ENCODE measurements around the gene AP4M1. TPM values are rescaled to one million over a fixed set of nuclear protein-coding genes. Genes with fewer than 3 reads are reported as not detected.

AP4M1 gene
- total RNA-seq, 3 donors from 2014 or later, result 18.0 to 30.9 (median 23.9) TPM

GRCh38 chr7:100061518-100062193 lies 39.8 kb upstream of the AP4M1 start:
- DNase-seq (no peak), ATAC-seq (no peak)
- intact Hi-C loops (cut with DNase I, micrococcal nuclease), result no loop called here
- H3K36me3 ChIP-seq (ENCODE audit: low read depth), result no peaks in the 10 kb centered on the region
- H3K9me3 ChIP-seq, result no peaks in the 10 kb centered on the region
- H3K4me1 ChIP-seq (ENCODE audit: low read depth), result no peaks in the 10 kb centered on the region
- H3K4me3 ChIP-seq, result no peak overlapping the region
- TF ChIP-seq CTCF (IDR thresholded peaks at IDR 0.05), result no peak

- no peak overlapping the region for H3K4me3 ChIP-seq
- no peak for TF ChIP-seq CTCF (IDR thresholded peaks at IDR 0.05)
- intact Hi-C loops (cut with DNase I, micrococcal nuclease), result no loop called here
- DNase-seq (no peak), ATAC-seq (no peak)
- no peaks in the 10 kb centered on the region for H3K36me3 ChIP-seq (ENCODE audit: low read depth)
- H3K4me1 ChIP-seq (ENCODE audit: low read depth), result no peaks in the 10 kb centered on the region
- H3K9me3 ChIP-seq, result no peaks in the 10 kb centered on the region
These were observed 38.1 kb upstream of the AP4M1 start for GRCh38 chr7:100063376-100063775.

- no peak for ATAC-seq
- no peaks in the 10 kb centered on the region for H3K9me3 ChIP-seq
- H3K4me3 ChIP-seq, result no peak overlapping the region
- H3K4me1 ChIP-seq (ENCODE audit: low read depth), result no peaks in the 10 kb centered on the region
- TF ChIP-seq CTCF (IDR thresholded peaks at IDR 0.05), result no peak
- no peak for DNase-seq
- intact Hi-C loops (cut with DNase I, micrococcal nuclease), result no loop called here
- no peaks in the 10 kb centered on the region for H3K36me3 ChIP-seq (ENCODE audit: low read depth)
These were observed 37.3 kb upstream of the AP4M1 start for GRCh38 chr7:100064162-100064561.

- Histone ChIP-seq H3K9me3 (peaks cover 5% of the 10 kb centered on the region), H3K36me3 (ENCODE audit: low read depth) (peaks cover under 1% of the 10 kb centered on the region), H3K4me3 (no peak overlapping the region), H3K4me1 (ENCODE audit: low read depth) (no peaks in the 10 kb centered on the region)
- no peak for TF ChIP-seq CTCF (IDR thresholded peaks at IDR 0.05)
- peak; percentile 45 for ATAC-seq
- DNase-seq, result no peak
- intact Hi-C loops (cut with DNase I, micrococcal nuclease), result no loop called here
These were observed 35.8 kb upstream of the AP4M1 start for GRCh38 chr7:100065452-100066186.

GRCh38 chr7:100066953-100067352 lies 34.5 kb upstream of the AP4M1 start:
- Histone ChIP-seq H3K36me3 (ENCODE audit: low read depth) (peaks cover 14% of the 10 kb centered on the region), H3K4me3 (no peak overlapping the region), H3K4me1 (ENCODE audit: low read depth) (no peaks in the 10 kb centered on the region), H3K9me3 (peaks cover 18% of the 10 kb centered on the region)
- DNase-seq (no peak), ATAC-seq (no peak)
- intact Hi-C loops (cut with DNase I, micrococcal nuclease), result no loop called here
- TF ChIP-seq CTCF (IDR thresholded peaks at IDR 0.05), result no peak

All from mucosa of descending colon (tissue), 3 donors.